ENCODE results near the gene DENND1B.

DNA sequence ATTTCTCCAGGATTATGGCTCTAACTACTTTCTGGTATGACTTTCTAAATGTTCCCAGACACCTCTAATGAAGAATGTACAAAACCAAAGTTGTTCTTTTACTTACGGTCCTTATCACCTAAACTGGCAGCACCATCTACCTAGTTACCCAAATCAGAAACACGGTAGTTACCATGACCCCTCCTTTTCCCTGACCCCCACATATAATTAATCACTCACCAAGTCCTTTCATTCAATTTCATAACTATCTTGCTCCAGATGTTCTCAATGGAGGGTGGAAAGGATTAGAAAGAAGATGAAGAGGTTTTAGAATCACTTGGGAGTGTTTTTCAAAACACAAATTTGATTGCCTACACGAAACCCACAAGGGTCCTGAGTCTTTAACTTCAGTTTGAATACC is 98.0 kb downstream of the DENND1B start:
- TF ChIP-seq, protein P1, sequence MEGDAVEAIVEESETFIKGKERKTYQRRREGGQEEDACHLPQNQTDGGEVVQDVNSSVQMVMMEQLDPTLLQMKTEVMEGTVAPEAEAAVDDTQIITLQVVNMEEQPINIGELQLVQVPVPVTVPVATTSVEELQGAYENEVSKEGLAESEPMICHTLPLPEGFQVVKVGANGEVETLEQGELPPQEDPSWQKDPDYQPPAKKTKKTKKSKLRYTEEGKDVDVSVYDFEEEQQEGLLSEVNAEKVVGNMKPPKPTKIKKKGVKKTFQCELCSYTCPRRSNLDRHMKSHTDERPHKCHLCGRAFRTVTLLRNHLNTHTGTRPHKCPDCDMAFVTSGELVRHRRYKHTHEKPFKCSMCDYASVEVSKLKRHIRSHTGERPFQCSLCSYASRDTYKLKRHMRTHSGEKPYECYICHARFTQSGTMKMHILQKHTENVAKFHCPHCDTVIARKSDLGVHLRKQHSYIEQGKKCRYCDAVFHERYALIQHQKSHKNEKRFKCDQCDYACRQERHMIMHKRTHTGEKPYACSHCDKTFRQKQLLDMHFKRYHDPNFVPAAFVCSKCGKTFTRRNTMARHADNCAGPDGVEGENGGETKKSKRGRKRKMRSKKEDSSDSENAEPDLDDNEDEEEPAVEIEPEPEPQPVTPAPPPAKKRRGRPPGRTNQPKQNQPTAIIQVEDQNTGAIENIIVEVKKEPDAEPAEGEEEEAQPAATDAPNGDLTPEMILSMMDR (IDR thresholded peaks at IDR 0.05; ENCODE audit: poor library complexity, severe bottlenecking), result no peak
- no peak for TF ChIP-seq RAD21 (conservative IDR thresholded peaks at IDR 0.05)
- TF ChIP-seq MXI1 (conservative IDR thresholded peaks at IDR 0.05; ENCODE audit: poor library complexity, severe bottlenecking), result no peak
- TF ChIP-seq POLR2AphosphoS5 (IDR thresholded peaks at IDR 0.05), result no peak
- TF ChIP-seq EP300 (conservative IDR thresholded peaks at IDR 0.05; ENCODE audit: poor library complexity, severe bottlenecking), result no peak
- TF ChIP-seq EZH2 (IDR thresholded peaks at IDR 0.05; ENCODE audit: borderline replicate concordance, insufficient read depth, low read length, poor library complexity, severe bottlenecking), result no peak
- TF ChIP-seq, protein P2, sequence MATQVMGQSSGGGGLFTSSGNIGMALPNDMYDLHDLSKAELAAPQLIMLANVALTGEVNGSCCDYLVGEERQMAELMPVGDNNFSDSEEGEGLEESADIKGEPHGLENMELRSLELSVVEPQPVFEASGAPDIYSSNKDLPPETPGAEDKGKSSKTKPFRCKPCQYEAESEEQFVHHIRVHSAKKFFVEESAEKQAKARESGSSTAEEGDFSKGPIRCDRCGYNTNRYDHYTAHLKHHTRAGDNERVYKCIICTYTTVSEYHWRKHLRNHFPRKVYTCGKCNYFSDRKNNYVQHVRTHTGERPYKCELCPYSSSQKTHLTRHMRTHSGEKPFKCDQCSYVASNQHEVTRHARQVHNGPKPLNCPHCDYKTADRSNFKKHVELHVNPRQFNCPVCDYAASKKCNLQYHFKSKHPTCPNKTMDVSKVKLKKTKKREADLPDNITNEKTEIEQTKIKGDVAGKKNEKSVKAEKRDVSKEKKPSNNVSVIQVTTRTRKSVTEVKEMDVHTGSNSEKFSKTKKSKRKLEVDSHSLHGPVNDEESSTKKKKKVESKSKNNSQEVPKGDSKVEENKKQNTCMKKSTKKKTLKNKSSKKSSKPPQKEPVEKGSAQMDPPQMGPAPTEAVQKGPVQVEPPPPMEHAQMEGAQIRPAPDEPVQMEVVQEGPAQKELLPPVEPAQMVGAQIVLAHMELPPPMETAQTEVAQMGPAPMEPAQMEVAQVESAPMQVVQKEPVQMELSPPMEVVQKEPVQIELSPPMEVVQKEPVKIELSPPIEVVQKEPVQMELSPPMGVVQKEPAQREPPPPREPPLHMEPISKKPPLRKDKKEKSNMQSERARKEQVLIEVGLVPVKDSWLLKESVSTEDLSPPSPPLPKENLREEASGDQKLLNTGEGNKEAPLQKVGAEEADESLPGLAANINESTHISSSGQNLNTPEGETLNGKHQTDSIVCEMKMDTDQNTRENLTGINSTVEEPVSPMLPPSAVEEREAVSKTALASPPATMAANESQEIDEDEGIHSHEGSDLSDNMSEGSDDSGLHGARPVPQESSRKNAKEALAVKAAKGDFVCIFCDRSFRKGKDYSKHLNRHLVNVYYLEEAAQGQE (IDR thresholded peaks at IDR 0.05; ENCODE audit: borderline replicate concordance), result no peak

Measured in neural cell (in vitro differentiated cells).